Endothelial cell (in vitro differentiated cells): Measurements from ENCODE around the gene CAMP. TPM values are rescaled to one million over a fixed set of nuclear protein-coding genes. Genes with fewer than 3 reads are reported as not detected.

ENCODE experiments used
- DNase-seq: peaks from one replicate; pipeline ENCODE4 v3.0.0; 2021; ENCODE audit warnings: low spot score
- H3K27ac Mint-ChIP-seq: one replicate; pipeline ENCODE4 v1.8.0; 2021; ENCODE audit warnings: mixed read lengths, inconsistent platforms; ENCODE audit not compliant: unreplicated experiment
- H3K27me3 Mint-ChIP-seq: one replicate; pipeline ENCODE4 v1.8.0; 2021; ENCODE audit warnings: mild to moderate bottlenecking, moderate library complexity, mixed read lengths, inconsistent platforms; ENCODE audit not compliant: unreplicated experiment
- H3K36me3 Mint-ChIP-seq: one replicate; pipeline ENCODE4 v1.8.0; 2021; ENCODE audit warnings: mild to moderate bottlenecking, low read depth, mixed read lengths, inconsistent platforms; ENCODE audit not compliant: unreplicated experiment
- H3K4me1 Mint-ChIP-seq: one replicate; pipeline ENCODE4 v1.8.0; 2021; ENCODE audit warnings: mild to moderate bottlenecking, mixed read lengths, inconsistent platforms; ENCODE audit not compliant: unreplicated experiment
- H3K4me3 Mint-ChIP-seq: one replicate; pipeline ENCODE4 v1.8.0; 2021; ENCODE audit warnings: mild to moderate bottlenecking, mixed read lengths, inconsistent platforms; ENCODE audit not compliant: unreplicated experiment
- H3K9me3 Mint-ChIP-seq: one replicate; pipeline ENCODE4 v1.8.0; 2021; ENCODE audit warnings: mixed read lengths, inconsistent platforms; ENCODE audit not compliant: unreplicated experiment
- CTCF ChIP-seq: fragments of 200-600 bp; sonication (generic); IDR thresholded peaks from one replicate; pipeline ENCODE4 v1.5.0; 2021; ENCODE audit warnings: antibody characterized with exemption; ENCODE audit not compliant: unreplicated experiment
- long read RNA-seq: library from polyadenylated mRNA; unstranded; transcript quantifications from one replicate; pipeline ENCODE4 v2.0.0, GENCODE V29; 2020; ENCODE audit not compliant: unreplicated experiment
- total RNA-seq: library from RNA; stranded (reverse); fragmentation: NEBNext Ultra II Directional; extraction: Animal tissue kit (Norgen Biotek cat#: 25700); gene quantifications from one replicate; pipeline ENCODE4 v1.2.1, GENCODE V29; 2021; ENCODE audit not compliant: unreplicated experiment

Gene CAMP, protein sequence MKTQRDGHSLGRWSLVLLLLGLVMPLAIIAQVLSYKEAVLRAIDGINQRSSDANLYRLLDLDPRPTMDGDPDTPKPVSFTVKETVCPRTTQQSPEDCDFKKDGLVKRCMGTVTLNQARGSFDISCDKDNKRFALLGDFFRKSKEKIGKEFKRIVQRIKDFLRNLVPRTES
- total RNA-seq = not detected
- long read RNA-seq = 0 reads

- DNase-seq = no peak
- Mint-ChIP-seq H3K36me3 (peaks cover 3% of the 10 kb centered on the region), H3K9me3 (no peaks in the 10 kb centered on the region), H3K27ac (no peak within 1 kb of the TSS), H3K4me1 (no peaks in the 10 kb centered on the region), H3K27me3 (peaks cover 7% of the 10 kb centered on the region), H3K4me3 (no peak within 1 kb of the TSS)
- TF ChIP-seq CTCF = no peak
These were observed at the start of gene CAMP for GRCh38 chr3:48222616-48223513. TSS of gene CAMP (plus strand) at chr3:48223495. CDS start at chr3:48223512, 17 bp downstream.

- peaks cover 3% of the 10 kb centered on the region for H3K4me1 Mint-ChIP-seq
- no peak for TF ChIP-seq CTCF
- DNase-seq = no peak
- H3K36me3 Mint-ChIP-seq = peaks cover 40% of the 10 kb centered on the region
- no peaks in the 10 kb centered on the region for H3K9me3 Mint-ChIP-seq
- H3K27me3 Mint-ChIP-seq = peaks cover 3% of the 10 kb centered on the region
- peak overlapping the region; percentile 14 for H3K4me3 Mint-ChIP-seq
- no peak overlapping the region for H3K27ac Mint-ChIP-seq
These were observed 45.2 kb upstream of the CAMP start for GRCh38 chr3:48178072-48178471.

GRCh38 chr3:48180021-48180420 is 43.3 kb upstream of the CAMP start:
- no peak for TF ChIP-seq CTCF
- Mint-ChIP-seq H3K4me1 (peaks cover 5% of the 10 kb centered on the region), H3K27ac (no peak overlapping the region), H3K36me3 (peaks cover 30% of the 10 kb centered on the region), H3K4me3 (no peak overlapping the region), H3K9me3 (no peaks in the 10 kb centered on the region), H3K27me3 (peaks cover 3% of the 10 kb centered on the region)
- no peak for DNase-seq

DNA sequence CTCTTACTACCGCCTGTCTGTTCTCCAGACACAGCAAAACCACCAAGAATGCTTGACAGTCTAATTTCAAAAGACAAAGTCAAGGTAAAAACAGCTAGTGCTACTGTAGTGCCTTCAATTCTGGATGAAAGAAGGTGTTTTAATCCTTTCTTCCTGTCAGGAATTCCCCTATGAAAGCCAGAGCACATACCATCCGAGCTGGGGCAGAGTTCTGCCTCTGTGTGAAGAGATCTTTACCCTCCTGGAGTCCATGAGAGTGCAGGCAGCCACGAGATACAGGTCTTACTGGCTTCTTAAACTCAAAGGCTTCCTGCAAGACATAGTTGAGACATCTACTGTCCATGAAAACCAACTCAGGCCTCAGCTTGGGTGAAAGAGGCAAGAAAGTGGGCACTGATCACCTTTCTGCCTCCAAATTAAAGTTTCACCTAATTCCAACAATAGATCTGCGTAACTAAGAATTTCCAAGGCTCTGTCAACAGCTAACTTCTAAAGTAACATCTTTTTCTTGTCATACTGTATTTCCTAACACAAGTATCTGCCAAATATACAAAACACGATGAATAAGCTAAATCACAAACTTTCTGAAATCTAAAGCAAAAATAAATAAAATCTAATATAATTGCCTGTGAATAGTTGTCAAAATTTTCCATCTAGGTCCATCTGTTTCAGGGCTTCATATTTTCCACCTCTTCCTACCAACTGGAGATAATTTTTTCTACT is 42.6 kb upstream of the CAMP start:
- Mint-ChIP-seq H3K9me3 (no peaks in the 10 kb centered on the region), H3K4me1 (peaks cover 11% of the 10 kb centered on the region), H3K4me3 (no peak overlapping the region), H3K36me3 (peaks cover 25% of the 10 kb centered on the region), H3K27ac (no peak overlapping the region), H3K27me3 (peaks cover 4% of the 10 kb centered on the region)
- no peak for DNase-seq
- TF ChIP-seq CTCF = no peak
